SU-DHL-6 (cell line): Measurements from ENCODE around the gene PGAP6.

Experiments used
- H2AFZ ChIP-seq: fragments of 200-600 bp; sonication (generic); 2 replicates; pipeline ENCODE4 v1.6.1; 2014; ENCODE audit warnings: low read depth, mild to moderate bottlenecking, moderate library complexity, mixed read lengths, antibody characterized with exemption, low read length; ENCODE audit not compliant: severe bottlenecking
- H3F3A ChIP-seq: fragments of 200-600 bp; shearing (Covaris generic); 2 replicates; pipeline ENCODE4 v1.6.0; 2016; ENCODE audit warnings: antibody characterized with exemption, mild to moderate bottlenecking; ENCODE audit not compliant: insufficient read depth
- H3K27ac ChIP-seq: fragments of 200-600 bp; sonication (generic); 2 replicates; pipeline ENCODE4 v1.5.1; 2016; ENCODE audit warnings: low read depth, mild to moderate bottlenecking, low read length, moderate library complexity, mixed read lengths
- H3K27me3 ChIP-seq: fragments of 200-600 bp; sonication (generic), shearing (Covaris generic); 2 replicates; pipeline ENCODE4 v1.6.0; 2014; ENCODE audit warnings: mild to moderate bottlenecking, low read length
- H3K36me3 ChIP-seq: fragments of 200-600 bp; sonication (generic); 2 replicates; pipeline ENCODE4 v1.6.1; 2014; ENCODE audit warnings: mild to moderate bottlenecking, low read length, mixed read lengths
- H3K4me2 ChIP-seq: fragments of 300-600, 200-600 bp; shearing (Covaris generic), sonication (generic); 2 replicates; pipeline ENCODE4 v1.6.0; 2014; ENCODE audit warnings: low read length, low read depth, mild to moderate bottlenecking; ENCODE audit not compliant: poor library complexity, severe bottlenecking
- H3K4me3 ChIP-seq: fragments of 200-600 bp; sonication (generic); 2 replicates; pipeline ENCODE4 v1.5.1; 2014; ENCODE audit warnings: antibody characterized with exemption, low read length, mild to moderate bottlenecking, mixed read lengths; ENCODE audit not compliant: insufficient read depth, poor library complexity, severe bottlenecking
- H3K79me2 ChIP-seq: fragments of 200-600 bp; sonication (generic); 2 replicates; pipeline ENCODE4 v1.6.1; 2014; ENCODE audit warnings: mild to moderate bottlenecking, low read length, moderate library complexity; ENCODE audit not compliant: insufficient read depth
- H3K9ac ChIP-seq: fragments of 200-600 bp; sonication (generic); 2 replicates; pipeline ENCODE4 v1.7.0; 2014; ENCODE audit warnings: mild to moderate bottlenecking, low read length
- H3K9me2 ChIP-seq: fragments of 200-600 bp; sonication (generic); replicated peaks from 2 replicates; pipeline ENCODE4 v1.6.1; 2014; ENCODE audit warnings: low read length; ENCODE audit not compliant: insufficient read depth
- H3K9me3 ChIP-seq: fragments of 200-600 bp; sonication (generic); 2 replicates; pipeline ENCODE4 v1.6.1; 2014; ENCODE audit warnings: low read length, mixed read lengths; ENCODE audit not compliant: insufficient read depth
- H4K20me1 ChIP-seq: fragments of 200-600 bp; sonication (generic); 2 replicates; pipeline ENCODE4 v1.6.1; 2014; ENCODE audit warnings: low read depth, mild to moderate bottlenecking, antibody characterized with exemption, low read length, moderate library complexity, mixed read lengths
- CTCF ChIP-seq: fragments of 200-600 bp; sonication (generic); IDR thresholded peaks from one replicate; pipeline ENCODE4 v1.5.1; 2017; ENCODE audit warnings: antibody characterized with exemption, mild to moderate bottlenecking, low read length, moderate library complexity; ENCODE audit not compliant: insufficient read depth, poor library complexity, severe bottlenecking
- EZH2phosphoT487 ChIP-seq: fragments of 200-600 bp; sonication (generic), shearing (Covaris generic); conservative IDR thresholded peaks from 2 replicates; pipeline ENCODE4 v1.6.1; 2018; ENCODE audit warnings: mild to moderate bottlenecking, antibody characterized with exemption, low read length, moderate library complexity, mixed read lengths

PGAP6 gene

DNA sequence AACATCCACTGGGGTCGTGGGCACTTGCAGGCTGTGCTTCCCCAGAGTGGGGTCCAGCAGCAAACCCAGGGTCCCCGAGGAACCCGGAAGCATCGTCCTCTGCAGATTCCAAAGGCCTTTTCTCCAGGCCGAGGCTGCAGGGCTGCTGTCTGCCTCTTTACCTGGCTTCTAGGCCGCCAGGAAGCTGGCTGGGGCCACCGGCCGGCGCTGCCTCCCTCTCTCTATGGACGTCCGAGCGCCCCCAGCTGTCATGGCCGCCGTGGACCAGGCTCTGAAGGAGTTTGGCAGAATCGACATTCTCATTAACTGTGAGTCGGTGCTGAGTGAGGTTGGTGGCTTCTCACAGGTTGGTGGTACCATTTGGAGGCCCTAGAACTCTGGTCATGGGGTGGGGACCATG is 25.5 kb upstream of the PGAP6 start:
- no peak overlapping the region for H3K4me2 ChIP-seq
- no peaks in the 10 kb centered on the region for H3K36me3 ChIP-seq
- no peaks in the 10 kb centered on the region for H3K9me3 ChIP-seq
- no peaks in the 10 kb centered on the region for H3K9me2 ChIP-seq
- H3K27me3 ChIP-seq: no peaks in the 10 kb centered on the region
- H3F3A ChIP-seq: no peaks in the 10 kb centered on the region
- no peak overlapping the region for H3K27ac ChIP-seq
- no peak overlapping the region for H3K9ac ChIP-seq
- H2AFZ ChIP-seq: no peak overlapping the region
- H4K20me1 ChIP-seq: no peaks in the 10 kb centered on the region
- TF ChIP-seq CTCF (no peak), EZH2phosphoT487 (no peak)
- H3K79me2 ChIP-seq: no peaks in the 10 kb centered on the region
- H3K4me3 ChIP-seq: no peak overlapping the region

GRCh38 chr16:405548-406506 is 24.0 kb upstream of the PGAP6 start:
- Histone ChIP-seq H3K4me2 (no peak overlapping the region), H3K27me3 (no peaks in the 10 kb centered on the region), H3K79me2 (no peaks in the 10 kb centered on the region), H3K9me2 (no peaks in the 10 kb centered on the region), H3K4me3 (no peak overlapping the region), H3K9me3 (no peaks in the 10 kb centered on the region), H4K20me1 (no peaks in the 10 kb centered on the region), H2AFZ (no peak overlapping the region), H3K36me3 (no peaks in the 10 kb centered on the region), H3F3A (no peaks in the 10 kb centered on the region), H3K27ac (no peak overlapping the region), H3K9ac (no peak overlapping the region)
- TF ChIP-seq CTCF (no peak), EZH2phosphoT487 (no peak)

DNA sequence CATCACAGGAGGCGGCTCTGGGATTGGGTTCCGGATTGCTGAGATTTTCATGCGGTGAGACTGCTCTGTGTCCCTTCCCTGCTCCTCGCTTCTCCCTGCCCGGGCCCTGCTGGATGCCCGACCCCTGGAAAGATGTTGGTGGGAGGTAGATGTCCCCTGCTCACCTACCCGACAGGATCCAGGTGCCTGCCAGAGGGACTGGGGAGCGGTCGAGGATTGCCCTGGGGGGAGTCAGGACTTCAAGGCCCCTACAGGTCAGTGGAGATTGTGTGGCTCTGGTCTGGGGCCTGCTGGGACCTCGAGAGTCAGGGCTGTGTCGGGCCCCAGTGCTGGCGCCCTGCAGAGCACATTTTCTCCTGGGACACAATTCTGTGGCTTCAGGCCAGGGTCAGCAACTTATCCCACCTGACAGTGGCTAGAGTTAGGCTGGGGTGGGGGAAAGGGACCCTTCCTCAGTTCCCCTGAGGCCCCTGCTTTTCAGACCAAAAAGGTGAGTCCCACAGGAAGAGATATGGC is 23.3 kb upstream of the PGAP6 start:
- TF ChIP-seq EZH2phosphoT487 (no peak), CTCF (no peak)

More for the DNA sequence above, 23.3 kb upstream of the PGAP6 start:
- H3K9ac ChIP-seq: no peak overlapping the region
- no peaks in the 10 kb centered on the region for H3K36me3 ChIP-seq
- H3K9me3 ChIP-seq: no peaks in the 10 kb centered on the region
- no peak overlapping the region for H3K4me3 ChIP-seq
- no peak overlapping the region for H3K27ac ChIP-seq
- no peaks in the 10 kb centered on the region for H4K20me1 ChIP-seq
- no peak overlapping the region for H2AFZ ChIP-seq
- no peaks in the 10 kb centered on the region for H3K79me2 ChIP-seq
- H3F3A ChIP-seq: peaks cover 5% of the 10 kb centered on the region; the same call in 1 of the 2 replicates
- H3K4me2 ChIP-seq: no peak overlapping the region
- H3K9me2 ChIP-seq: no peaks in the 10 kb centered on the region
- no peaks in the 10 kb centered on the region for H3K27me3 ChIP-seq
